Vagina (tissue), 2 donors: ENCODE data around the gene TMEM141.

ENCODE experiments used
- POLR2A ChIP-seq, 2 donors: fragments of 450-650 bp; IDR thresholded peaks; one replicate each; pipeline ENCODE4 v1.6.1; 2017; ENCODE audit warnings: antibody characterized with exemption in 2 of 2, mild to moderate bottlenecking in 2 of 2, moderate library complexity in 2 of 2
- POLR2AphosphoS5 ChIP-seq, 2 donors: sonication (generic); formaldehyde crosslinking; IDR thresholded peaks; one replicate each; pipeline ENCODE4 v1.9.0; 2017; ENCODE audit warnings: antibody characterized with exemption in 2 of 2, mild to moderate bottlenecking in 2 of 2, low read depth in 1 of 2; ENCODE audit not compliant: insufficient read depth in 1 of 2
- TF ChIP-seq, protein P1 (sequence below), 3 experiments: fragments of 450-650 bp in 2 of 3; fragments of 200-600 bp in 1 of 3; sonication (generic) in 1 of 3; IDR thresholded peaks; one replicate each; pipeline ENCODE4 v1.5.1; 2017 to 2019; ENCODE audit warnings: antibody characterized with exemption in 3 of 3, mild to moderate bottlenecking in 2 of 3, moderate library complexity in 2 of 3

DNA sequence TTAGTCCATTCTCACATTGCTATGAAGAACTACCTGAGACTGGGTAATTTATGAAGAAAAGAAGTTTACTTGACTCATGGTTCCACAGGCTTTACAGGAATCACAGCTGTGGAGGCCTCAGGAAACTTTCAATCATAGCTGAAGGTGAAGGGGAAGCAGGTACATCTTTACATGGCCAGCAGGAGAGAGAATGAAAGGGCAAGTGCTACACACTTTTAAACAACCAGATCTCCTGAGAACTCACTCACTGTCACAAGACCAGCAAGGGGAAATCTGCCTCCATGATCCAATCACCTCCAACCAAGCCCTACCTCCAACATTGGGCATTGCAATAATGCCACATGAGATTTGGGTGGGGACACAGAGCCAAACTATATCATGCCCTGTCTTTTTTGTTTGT, 39.3 kb upstream of the TMEM141 start:
- TF ChIP-seq, protein P1, sequence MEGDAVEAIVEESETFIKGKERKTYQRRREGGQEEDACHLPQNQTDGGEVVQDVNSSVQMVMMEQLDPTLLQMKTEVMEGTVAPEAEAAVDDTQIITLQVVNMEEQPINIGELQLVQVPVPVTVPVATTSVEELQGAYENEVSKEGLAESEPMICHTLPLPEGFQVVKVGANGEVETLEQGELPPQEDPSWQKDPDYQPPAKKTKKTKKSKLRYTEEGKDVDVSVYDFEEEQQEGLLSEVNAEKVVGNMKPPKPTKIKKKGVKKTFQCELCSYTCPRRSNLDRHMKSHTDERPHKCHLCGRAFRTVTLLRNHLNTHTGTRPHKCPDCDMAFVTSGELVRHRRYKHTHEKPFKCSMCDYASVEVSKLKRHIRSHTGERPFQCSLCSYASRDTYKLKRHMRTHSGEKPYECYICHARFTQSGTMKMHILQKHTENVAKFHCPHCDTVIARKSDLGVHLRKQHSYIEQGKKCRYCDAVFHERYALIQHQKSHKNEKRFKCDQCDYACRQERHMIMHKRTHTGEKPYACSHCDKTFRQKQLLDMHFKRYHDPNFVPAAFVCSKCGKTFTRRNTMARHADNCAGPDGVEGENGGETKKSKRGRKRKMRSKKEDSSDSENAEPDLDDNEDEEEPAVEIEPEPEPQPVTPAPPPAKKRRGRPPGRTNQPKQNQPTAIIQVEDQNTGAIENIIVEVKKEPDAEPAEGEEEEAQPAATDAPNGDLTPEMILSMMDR (IDR thresholded peaks at IDR 0.05), result no peak
- TF ChIP-seq POLR2A (IDR thresholded peaks at IDR 0.05) (no peak), POLR2AphosphoS5 (IDR thresholded peaks at IDR 0.05; ENCODE audit: insufficient read depth in 1 of 2, low read depth in 1 of 2) (no peak)
